ENCODE results near the gene ZBTB12.

ZBTB12 gene

DNA sequence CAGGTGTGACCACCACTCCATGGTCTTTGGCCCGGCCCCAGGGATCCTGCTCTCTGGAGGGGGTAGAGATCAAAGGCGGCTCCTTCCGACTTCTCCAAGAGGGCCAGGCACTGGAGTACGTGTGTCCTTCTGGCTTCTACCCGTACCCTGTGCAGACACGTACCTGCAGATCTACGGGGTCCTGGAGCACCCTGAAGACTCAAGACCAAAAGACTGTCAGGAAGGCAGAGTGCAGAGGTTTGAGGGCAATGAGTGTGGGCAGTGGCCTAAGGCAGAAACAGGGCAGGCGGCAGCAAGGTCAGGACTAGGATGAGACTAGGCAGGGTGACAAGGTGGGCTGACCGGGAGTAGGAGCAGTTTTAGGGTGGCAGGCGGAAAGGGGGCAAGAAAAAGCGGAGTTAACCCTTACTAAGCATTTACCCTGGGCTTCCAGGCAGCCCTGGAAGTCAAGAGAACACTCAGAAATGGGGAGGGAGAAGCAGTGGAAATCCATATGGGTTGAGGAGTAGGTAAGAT lies 44.5 kb upstream of the ZBTB12 start:
- TF ChIP-seq, protein P1, sequence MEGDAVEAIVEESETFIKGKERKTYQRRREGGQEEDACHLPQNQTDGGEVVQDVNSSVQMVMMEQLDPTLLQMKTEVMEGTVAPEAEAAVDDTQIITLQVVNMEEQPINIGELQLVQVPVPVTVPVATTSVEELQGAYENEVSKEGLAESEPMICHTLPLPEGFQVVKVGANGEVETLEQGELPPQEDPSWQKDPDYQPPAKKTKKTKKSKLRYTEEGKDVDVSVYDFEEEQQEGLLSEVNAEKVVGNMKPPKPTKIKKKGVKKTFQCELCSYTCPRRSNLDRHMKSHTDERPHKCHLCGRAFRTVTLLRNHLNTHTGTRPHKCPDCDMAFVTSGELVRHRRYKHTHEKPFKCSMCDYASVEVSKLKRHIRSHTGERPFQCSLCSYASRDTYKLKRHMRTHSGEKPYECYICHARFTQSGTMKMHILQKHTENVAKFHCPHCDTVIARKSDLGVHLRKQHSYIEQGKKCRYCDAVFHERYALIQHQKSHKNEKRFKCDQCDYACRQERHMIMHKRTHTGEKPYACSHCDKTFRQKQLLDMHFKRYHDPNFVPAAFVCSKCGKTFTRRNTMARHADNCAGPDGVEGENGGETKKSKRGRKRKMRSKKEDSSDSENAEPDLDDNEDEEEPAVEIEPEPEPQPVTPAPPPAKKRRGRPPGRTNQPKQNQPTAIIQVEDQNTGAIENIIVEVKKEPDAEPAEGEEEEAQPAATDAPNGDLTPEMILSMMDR (IDR thresholded peaks at IDR 0.05; ENCODE audit: extremely low read depth, insufficient read depth, missing control alignments), result no peak
- in situ Hi-C loops (cut with MboI; ENCODE audit: low pct_unique_long_range_greater_than_20kb, low sequenced_read_pairs, unreplicated experiment), result no loop called here

DNA sequence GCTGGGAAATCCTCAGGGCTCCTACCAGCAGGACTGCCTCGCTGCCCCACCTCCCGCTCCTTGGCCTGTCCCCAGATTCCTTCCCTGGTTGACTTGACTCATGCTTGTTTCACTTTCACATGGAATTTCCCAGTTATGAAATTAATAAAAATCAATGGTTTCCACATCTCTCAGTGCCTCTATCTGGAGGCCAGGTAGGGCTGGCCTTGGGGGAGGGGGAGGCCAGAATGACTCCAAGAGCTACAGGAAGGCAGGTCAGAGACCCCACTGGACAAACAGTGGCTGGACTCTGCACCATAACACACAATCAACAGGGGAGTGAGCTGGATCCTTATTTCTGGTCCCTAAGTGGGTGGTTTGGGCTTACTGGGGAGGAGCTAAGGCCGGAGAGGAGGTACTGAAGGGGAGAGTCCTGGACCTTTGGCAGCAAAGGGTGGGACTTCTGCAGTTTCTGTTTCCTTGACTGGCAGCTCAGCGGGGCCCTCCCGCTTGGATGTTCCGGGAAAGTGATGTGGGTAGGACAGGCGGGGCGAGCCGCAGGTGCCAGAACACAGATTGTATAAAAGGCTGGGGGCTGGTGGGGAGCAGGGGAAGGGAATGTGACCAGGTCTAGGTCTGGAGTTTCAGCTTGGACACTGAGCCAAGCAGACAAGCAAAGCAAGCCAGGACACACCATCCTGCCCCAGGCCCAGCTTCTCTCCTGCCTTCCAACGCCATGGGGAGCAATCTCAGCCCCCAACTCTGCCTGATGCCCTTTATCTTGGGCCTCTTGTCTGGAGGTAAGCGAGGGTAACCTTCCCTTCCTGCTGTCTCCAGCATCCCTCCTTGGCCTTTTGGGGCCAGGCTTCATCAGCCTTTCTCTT lies 43.9 kb upstream of the ZBTB12 start, which contains the start of gene CFB:
Gene CFB, plus strand, starts transcription at position 589 of the 863 bp plus-strand sequence. Its CDS starts 127 bp downstream, at position 716.
- no peak for DNase-seq (ENCODE audit: low spot score)
- TF ChIP-seq, protein P1 (IDR thresholded peaks at IDR 0.05; ENCODE audit: extremely low read depth, insufficient read depth, missing control alignments), result no peak
- in situ Hi-C loops (cut with MboI; ENCODE audit: low pct_unique_long_range_greater_than_20kb, low sequenced_read_pairs, unreplicated experiment), result no loop called here

More for the DNA sequence above, 44.5 kb upstream of the ZBTB12 start:
- DNase-seq (ENCODE audit: low spot score), result no peak

DNA sequence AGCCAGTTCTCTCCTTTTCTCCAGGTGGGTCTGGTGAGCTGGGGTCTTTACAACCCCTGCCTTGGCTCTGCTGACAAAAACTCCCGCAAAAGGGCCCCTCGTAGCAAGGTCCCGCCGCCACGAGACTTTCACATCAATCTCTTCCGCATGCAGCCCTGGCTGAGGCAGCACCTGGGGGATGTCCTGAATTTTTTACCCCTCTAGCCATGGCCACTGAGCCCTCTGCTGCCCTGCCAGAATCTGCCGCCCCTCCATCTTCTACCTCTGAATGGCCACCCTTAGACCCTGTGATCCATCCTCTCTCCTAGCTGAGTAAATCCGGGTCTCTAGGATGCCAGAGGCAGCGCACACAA lies 43.2 kb upstream of the ZBTB12 start:
- DNase-seq (ENCODE audit: low spot score), result no peak
- TF ChIP-seq, protein P1 (IDR thresholded peaks at IDR 0.05; ENCODE audit: extremely low read depth, insufficient read depth, missing control alignments), result no peak
- in situ Hi-C loops (cut with MboI; ENCODE audit: low pct_unique_long_range_greater_than_20kb, low sequenced_read_pairs, unreplicated experiment), result no loop called here

DNA sequence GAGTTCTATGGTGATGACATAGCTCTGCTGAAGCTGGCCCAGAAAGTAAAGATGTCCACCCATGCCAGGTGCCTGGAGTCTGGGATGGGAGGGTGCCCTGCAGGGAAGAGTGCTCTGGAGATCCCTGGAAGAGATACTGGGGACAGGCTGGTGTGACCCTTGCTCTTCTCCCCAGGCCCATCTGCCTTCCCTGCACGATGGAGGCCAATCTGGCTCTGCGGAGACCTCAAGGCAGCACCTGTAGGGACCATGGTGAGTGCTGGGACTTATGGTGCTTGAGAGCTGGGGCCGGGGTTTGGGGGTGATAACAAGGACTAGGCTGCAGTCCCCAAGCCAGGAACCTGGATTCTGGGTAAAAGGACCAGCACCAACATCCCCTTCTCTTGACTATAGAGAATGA lies 41.9 kb upstream of the ZBTB12 start:
- no peak for DNase-seq (ENCODE audit: low spot score)
- TF ChIP-seq, protein P1 (IDR thresholded peaks at IDR 0.05; ENCODE audit: extremely low read depth, insufficient read depth, missing control alignments), result no peak
- in situ Hi-C loops (cut with MboI; ENCODE audit: low pct_unique_long_range_greater_than_20kb, low sequenced_read_pairs, unreplicated experiment), result no loop called here

DNA sequence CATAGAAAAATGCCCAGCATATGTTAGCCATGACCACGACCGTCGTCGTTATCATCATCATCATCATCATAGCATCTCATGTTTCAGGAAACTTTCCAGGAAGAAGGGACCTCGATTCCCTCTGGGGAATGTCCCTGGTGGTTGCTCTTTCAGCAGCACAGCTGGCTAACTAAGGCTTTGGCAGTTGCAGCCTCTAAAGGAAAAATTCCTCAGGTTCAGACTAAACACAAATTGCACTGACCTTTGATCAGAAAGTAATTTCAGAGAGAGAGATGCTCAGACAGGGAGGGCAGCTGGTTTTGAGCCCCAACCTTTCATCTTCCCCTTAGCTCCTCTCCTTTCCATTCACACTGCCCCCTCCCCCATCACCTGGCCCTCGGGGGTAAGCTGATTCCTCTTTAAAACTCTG lies 38.4 kb upstream of the ZBTB12 start:
- in situ Hi-C loops (cut with MboI; ENCODE audit: low pct_unique_long_range_greater_than_20kb, low sequenced_read_pairs, unreplicated experiment), result no loop called here
- no peak for DNase-seq (ENCODE audit: low spot score)
- TF ChIP-seq, protein P1 (IDR thresholded peaks at IDR 0.05; ENCODE audit: extremely low read depth, insufficient read depth, missing control alignments), result no peak

DNA sequence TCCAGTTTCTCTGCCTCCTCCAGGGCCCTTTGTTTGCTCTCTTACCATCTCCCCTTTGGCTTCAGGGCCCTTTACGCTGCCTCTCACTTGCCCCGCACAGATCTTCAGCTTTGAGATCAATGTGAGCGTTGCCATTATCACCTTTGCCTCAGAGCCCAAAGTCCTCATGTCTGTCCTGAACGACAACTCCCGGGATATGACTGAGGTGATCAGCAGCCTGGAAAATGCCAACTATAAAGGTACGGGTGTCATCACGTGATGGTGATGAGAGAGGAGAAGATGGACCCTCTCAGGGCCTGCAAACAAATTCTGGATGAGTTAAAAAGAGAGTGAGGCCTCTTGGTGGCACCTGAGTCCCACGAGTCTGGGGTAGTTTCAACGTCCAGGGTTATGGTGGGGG lies 33.9 kb upstream of the ZBTB12 start:
- TF ChIP-seq, protein P1 (IDR thresholded peaks at IDR 0.05; ENCODE audit: extremely low read depth, insufficient read depth, missing control alignments), result no peak
- DNase-seq (ENCODE audit: low spot score), result no peak
- in situ Hi-C loops (cut with MboI; ENCODE audit: low pct_unique_long_range_greater_than_20kb, low sequenced_read_pairs, unreplicated experiment), result no loop called here
